ENCODE measurements around the gene B3GLCT.

B3GLCT gene

DNA sequence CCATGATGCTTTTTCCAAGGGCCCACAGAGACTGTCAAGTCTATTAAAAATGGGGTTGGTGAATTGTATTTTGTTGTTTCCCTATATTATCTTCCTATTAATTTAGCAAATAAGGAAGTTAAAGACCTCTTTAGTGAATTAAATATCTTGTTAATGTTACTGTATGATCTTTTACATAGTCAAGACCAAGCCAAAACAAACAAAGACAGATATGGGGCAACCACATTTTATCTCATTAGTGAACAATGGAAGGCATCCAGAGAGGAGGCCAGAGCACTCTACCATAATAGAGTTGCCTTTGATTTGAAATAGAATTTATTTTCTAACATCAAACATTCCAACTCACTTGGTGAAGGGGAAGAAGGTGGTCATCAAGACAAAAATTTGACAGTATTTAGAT is 169.4 kb downstream of the B3GLCT start:
- TF ChIP-seq, protein P1, sequence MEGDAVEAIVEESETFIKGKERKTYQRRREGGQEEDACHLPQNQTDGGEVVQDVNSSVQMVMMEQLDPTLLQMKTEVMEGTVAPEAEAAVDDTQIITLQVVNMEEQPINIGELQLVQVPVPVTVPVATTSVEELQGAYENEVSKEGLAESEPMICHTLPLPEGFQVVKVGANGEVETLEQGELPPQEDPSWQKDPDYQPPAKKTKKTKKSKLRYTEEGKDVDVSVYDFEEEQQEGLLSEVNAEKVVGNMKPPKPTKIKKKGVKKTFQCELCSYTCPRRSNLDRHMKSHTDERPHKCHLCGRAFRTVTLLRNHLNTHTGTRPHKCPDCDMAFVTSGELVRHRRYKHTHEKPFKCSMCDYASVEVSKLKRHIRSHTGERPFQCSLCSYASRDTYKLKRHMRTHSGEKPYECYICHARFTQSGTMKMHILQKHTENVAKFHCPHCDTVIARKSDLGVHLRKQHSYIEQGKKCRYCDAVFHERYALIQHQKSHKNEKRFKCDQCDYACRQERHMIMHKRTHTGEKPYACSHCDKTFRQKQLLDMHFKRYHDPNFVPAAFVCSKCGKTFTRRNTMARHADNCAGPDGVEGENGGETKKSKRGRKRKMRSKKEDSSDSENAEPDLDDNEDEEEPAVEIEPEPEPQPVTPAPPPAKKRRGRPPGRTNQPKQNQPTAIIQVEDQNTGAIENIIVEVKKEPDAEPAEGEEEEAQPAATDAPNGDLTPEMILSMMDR (conservative IDR thresholded peaks at IDR 0.05; ENCODE audit: low read depth, low read length): no peak
- DNase-seq (ENCODE audit: low read depth): peak; percentile 30
- no peak overlapping the region for H3K4me3 ChIP-seq (ENCODE audit: low read depth, low read length)

DNA sequence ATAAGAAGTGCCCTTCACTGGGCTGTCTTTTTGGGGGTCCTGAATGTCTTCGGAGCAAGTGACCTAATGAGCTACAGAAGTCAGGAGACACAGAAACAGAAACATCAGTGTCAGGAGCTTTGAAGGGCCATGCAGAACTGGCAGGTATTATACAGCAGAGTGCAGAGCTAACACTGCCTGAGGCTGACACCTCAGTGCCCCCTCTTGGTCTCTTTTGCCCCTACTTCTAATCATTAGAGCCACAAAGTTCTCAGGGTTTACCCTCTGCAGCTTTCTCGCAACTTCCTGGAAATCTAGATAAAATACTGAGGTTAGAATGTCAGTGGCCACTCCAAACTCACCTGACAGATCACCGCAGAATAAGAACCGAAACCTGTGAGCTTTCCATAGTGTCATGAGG is 172.7 kb downstream of the B3GLCT start:
- DNase-seq (ENCODE audit: low read depth): no peak
- H3K4me3 ChIP-seq (ENCODE audit: low read depth, low read length): no peak overlapping the region
- TF ChIP-seq, protein P1 (conservative IDR thresholded peaks at IDR 0.05; ENCODE audit: low read depth, low read length): no peak

DNA sequence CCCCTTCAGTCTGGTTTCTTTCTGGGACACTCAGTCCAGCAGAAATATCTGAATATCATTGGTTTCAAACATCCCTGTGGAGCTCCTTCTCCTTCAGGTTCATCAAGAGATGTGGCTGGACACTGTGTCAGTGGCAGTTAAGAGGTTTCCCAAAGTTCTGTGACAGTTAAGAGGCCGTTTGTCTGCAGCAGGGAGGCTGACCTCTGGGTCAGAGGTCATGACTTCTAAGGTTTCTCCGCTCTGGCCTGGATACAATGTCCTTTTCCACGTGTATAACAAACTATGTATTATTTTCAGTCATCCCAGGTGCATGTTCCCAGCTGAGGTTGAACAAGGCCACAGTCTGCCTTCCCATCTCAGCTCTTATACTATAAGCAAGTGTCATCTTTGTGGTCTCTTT is 174.9 kb downstream of the B3GLCT start:
- TF ChIP-seq, protein P1 (conservative IDR thresholded peaks at IDR 0.05; ENCODE audit: low read depth, low read length): no peak
- no peak overlapping the region for H3K4me3 ChIP-seq (ENCODE audit: low read depth, low read length)
- DNase-seq (ENCODE audit: low read depth): no peak

DNA sequence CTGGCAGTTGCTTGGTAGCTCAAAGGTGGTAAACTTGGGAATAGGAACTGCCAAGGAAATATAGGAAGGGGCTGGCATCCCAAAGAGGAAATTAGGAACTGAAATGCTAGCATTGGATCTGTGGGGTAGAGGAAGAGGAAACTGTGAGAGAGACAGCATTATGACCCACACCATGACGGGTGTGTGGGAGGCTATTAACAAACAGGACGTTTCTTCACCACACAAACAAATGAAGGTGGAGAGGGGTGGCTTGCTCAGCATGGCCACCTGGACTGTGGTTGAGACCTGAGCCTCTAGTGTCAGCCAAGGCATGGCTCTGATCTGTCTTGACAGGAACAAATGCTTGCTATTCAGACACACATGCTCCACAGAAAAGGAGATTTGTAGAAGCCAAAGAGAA is 178.2 kb downstream of the B3GLCT start:
- DNase-seq (ENCODE audit: low read depth): no peak
- no peak overlapping the region for H3K4me3 ChIP-seq (ENCODE audit: low read depth, low read length)
- TF ChIP-seq, protein P1 (conservative IDR thresholded peaks at IDR 0.05; ENCODE audit: low read depth, low read length): no peak

DNA sequence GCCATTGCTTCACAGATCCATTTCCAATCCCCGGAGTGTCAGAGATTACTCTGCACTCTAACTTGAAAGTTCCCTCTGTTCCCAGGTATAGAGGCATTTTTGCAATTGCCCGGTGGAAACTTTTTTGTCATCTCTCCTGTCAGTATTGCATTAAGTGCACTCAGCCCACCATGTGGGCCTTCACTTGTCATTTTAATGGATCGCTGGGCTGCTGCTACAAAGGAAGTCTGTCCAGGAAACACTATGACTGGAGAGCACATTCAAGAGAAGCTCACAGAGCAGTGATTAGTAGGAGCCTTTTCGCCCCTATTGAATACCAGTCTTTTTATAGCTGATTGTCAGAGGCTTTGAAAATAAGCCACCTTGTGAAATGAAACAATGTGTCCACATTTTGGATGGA is 180.9 kb downstream of the B3GLCT start:
- H3K4me3 ChIP-seq (ENCODE audit: low read depth, low read length): no peak overlapping the region
- DNase-seq (ENCODE audit: low read depth): no peak
- TF ChIP-seq, protein P1 (conservative IDR thresholded peaks at IDR 0.05; ENCODE audit: low read depth, low read length): no peak

Measured in choroid plexus epithelial cell (primary cell).